Pancreas (tissue), 10 donors: ENCODE data around the gene IMMP2L. TPM values are rescaled to one million over a fixed set of nuclear protein-coding genes. Genes with fewer than 3 reads are reported as not detected.

Source experiments
- ATAC-seq, 4 donors: fragments of 200-7000 bp; cut with Tn5 transposase; one replicate each; pipeline versions ENCODE4 v1.8.0 to v1.9.1; 2020; ENCODE audit warnings: mild to moderate bottlenecking in 4 of 4, moderate library complexity in 4 of 4
- DNase-seq, 6 donors: peaks; one replicate each; pipeline ENCODE4 v3.0.0-alpha.2; 2020
- FAIRE-seq: peaks from 2 replicates; lab custom pipeline; 2012; peaks lifted over from hg19 to GRCh38; lab: Jason Lieb, UNC
- H3K27ac ChIP-seq, 4 donors: fragments of 200-600 bp; sonication (generic); 1 replicate in 3 of 4; 2 replicates in 1 of 4; pipeline versions ENCODE4 v1.5.0 to v1.8.0; 2020
- H3K27me3 ChIP-seq, 4 donors: fragments of 200-600 bp; one replicate each; pipeline ENCODE4 v1.8.0; 2021
- H3K36me3 ChIP-seq, 3 donors: fragments of 200-600 bp; sonication (generic) in 1 of 3; one replicate each; pipeline versions ENCODE4 v1.5.0 to v1.8.0; 2020 to 2021
- H3K4me1 ChIP-seq, 3 donors: fragments of 200-600 bp; one replicate each; pipeline ENCODE4 v1.8.0; 2021
- H3K4me3 ChIP-seq, 4 donors: fragments of 200-600 bp; sonication (generic) in 2 of 4; one replicate each; pipeline versions ENCODE4 v1.5.0 to v1.8.0; 2020 to 2021
- H3K9me3 ChIP-seq, 4 donors: fragments of 200-600 bp; one replicate each; pipeline ENCODE4 v1.8.0; 2021
- CTCF ChIP-seq, 4 donors: fragments of 200-600 bp; sonication (generic) in 3 of 4; IDR thresholded peaks; one replicate each; pipeline versions ENCODE4 v1.5.0 to v1.8.0; 2021; ENCODE audit warnings: antibody characterized with exemption in 4 of 4
- whole genome bisulfite sequencing, 2 donors: extraction: QIAGEN DNeasy Blood & Tissue Kit; methylation state at CpG; one replicate each; pipeline ENCODE4 v1.1.7; 2013; 5-methylcytosine and 5-hydroxymethylcytosine counted together
- intact Hi-C, 3 donors: fragments of 100-400 bp; cut with DNase I; formaldehyde crosslinking; loops; one replicate each; pipeline versions ENCODE4 v1.11.1 to v1.14.2; 2022
- polyA plus RNA-seq, 2 donors: library from polyadenylated mRNA; stranded (reverse); fragments of 200-250 nt; gene quantifications; one replicate each; pipeline ENCODE4 v1.2.3, GENCODE V29; 2013
- total RNA-seq, 6 donors: library from RNA; stranded (reverse); fragmentation: NEBNext Ultra II Directional in 4 of 6; extraction: Animal tissue kit (Norgen Biotek cat#: 25700) in 4 of 6; gene quantifications; one replicate each; pipeline versions ENCODE4 v1.2.1 to v1.2.4, GENCODE V29; 2021 to 2023
- donor health status: healthy with polysubstance abuse.
- donor health status: DM: no; HTN: no; CAD: no; lungs with moderate emphysema.
- donor health status: DM: no; HTN: no; CAD: no.
- donor health status: control.
- donor health status: control.
- donor health status: Bipolar disorder and iron deficiency.
- donor health status: DM: yes; HTN: yes; CAD: no.
- donor health status: DM: no; HTN: no; CAD: no.
- donor health status: DM: no; HTN: no; CAD: no.
- donor health status: DM: yes; HTN: yes; CAD: no.

IMMP2L gene
- total and polyA plus RNA-seq, 8 donors, result 7.3 to 30.0 (median 12.9) TPM

DNA sequence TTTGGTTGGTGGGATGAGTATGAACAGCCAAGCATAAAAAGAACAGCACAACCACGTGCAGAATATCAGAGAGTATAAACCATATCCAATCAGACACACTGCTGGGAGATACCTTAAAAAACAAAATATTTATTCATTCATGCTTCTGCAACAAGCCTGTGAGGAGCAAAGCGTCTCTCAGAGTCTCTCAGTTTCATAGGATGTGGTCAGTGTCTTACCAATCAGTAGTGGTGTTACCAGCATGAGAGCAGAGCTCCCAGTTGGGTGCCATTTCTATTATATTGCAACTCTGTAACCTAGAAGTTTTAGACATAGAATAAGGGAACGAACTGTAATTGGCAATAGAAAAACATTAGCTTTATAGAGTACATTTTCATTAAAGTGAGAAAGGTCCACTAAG, 917.2 kb downstream of the IMMP2L start:
- Histone ChIP-seq H3K36me3 (no peaks in the 10 kb centered on the region), H3K27ac (no peak overlapping the region), H3K4me3 (no peak overlapping the region), H3K9me3 (no peaks in the 10 kb centered on the region), H3K4me1 (no peaks in the 10 kb centered on the region), H3K27me3 (no peaks in the 10 kb centered on the region)
- 60 to 72% methylated on average over 3 of the region's 3 CpGs for WGBS, 2 donors
- ATAC-seq (no peak), FAIRE-seq (no peak), DNase-seq (no peak)
- intact Hi-C loops, result no loop called here
- no peak for TF ChIP-seq CTCF (IDR thresholded peaks at IDR 0.05)

DNA sequence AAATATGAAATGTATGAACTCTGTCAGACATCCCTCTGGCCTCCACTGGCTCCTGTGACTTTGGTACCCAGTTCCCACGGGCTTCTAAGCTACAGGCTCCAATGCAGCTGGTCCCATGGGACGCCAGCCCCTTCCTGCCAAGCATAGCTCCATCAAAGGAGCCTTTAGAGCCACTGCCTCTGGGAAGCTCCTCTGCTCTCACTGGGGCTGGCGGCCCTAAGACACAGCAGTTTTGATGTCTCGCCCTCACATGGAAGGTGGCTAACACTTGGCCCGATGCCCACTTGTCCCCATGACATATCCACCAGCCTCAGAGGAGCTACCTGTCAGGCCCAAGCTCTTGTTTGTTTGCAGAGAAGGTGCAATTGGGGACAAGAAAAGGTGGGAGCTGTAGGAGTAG, 925.0 kb downstream of the IMMP2L start:
- ATAC-seq, result no peak
- WGBS, 2 donors, result 70 to 80% methylated on average over 5 of the region's 5 CpGs
- H3K9me3 ChIP-seq, result no peaks in the 10 kb centered on the region
- no peak overlapping the region for H3K4me3 ChIP-seq
- no peaks in the 10 kb centered on the region for H3K27me3 ChIP-seq
- intact Hi-C loops, result no loop called here
- no peak for TF ChIP-seq CTCF (IDR thresholded peaks at IDR 0.05)
- peak in 1 of 6 donors; percentile 36 for DNase-seq
- no peak for FAIRE-seq
- no peaks in the 10 kb centered on the region for H3K4me1 ChIP-seq
- H3K36me3 ChIP-seq, result no peaks in the 10 kb centered on the region
- no peak overlapping the region for H3K27ac ChIP-seq

- no peak for DNase-seq
- TF ChIP-seq CTCF (IDR thresholded peaks at IDR 0.05), result no peak
- Histone ChIP-seq H3K27me3 (no peaks in the 10 kb centered on the region), H3K36me3 (no peaks in the 10 kb centered on the region), H3K9me3 (no peaks in the 10 kb centered on the region), H3K4me1 (no peaks in the 10 kb centered on the region), H3K27ac (no peak overlapping the region), H3K4me3 (no peak overlapping the region)
- no peak for FAIRE-seq
- no peak for ATAC-seq
- WGBS, 2 donors, result 58 to 69% methylated on average over 2 of the region's 2 CpGs
- intact Hi-C loops, result no loop called here
Measured at GRCh38 chr7:110633313-110633712, 929.0 kb downstream of the IMMP2L start.

- no peak for FAIRE-seq
- intact Hi-C loops, result no loop called here
- ATAC-seq, result no peak
- Histone ChIP-seq H3K27ac (no peak overlapping the region), H3K4me1 (no peaks in the 10 kb centered on the region), H3K36me3 (no peaks in the 10 kb centered on the region), H3K27me3 (no peaks in the 10 kb centered on the region), H3K4me3 (no peak overlapping the region), H3K9me3 (no peaks in the 10 kb centered on the region)
- whole genome bisulfite sequencing, 2 donors, result 66 to 81% methylated on average over 2 of the region's 2 CpGs
- no peak for DNase-seq
- TF ChIP-seq CTCF (IDR thresholded peaks at IDR 0.05), result no peak
Measured at GRCh38 chr7:110626414-110626813, 935.9 kb downstream of the IMMP2L start.

- H3K36me3 ChIP-seq, result no peaks in the 10 kb centered on the region
- no peaks in the 10 kb centered on the region for H3K9me3 ChIP-seq
- 85 to 94% methylated on average over 3 of the region's 3 CpGs for WGBS, 2 donors
- TF ChIP-seq CTCF (IDR thresholded peaks at IDR 0.05), result no peak
- no peak for DNase-seq
- no peak overlapping the region for H3K27ac ChIP-seq
- no peaks in the 10 kb centered on the region for H3K4me1 ChIP-seq
- ATAC-seq, result no peak
- no peak for FAIRE-seq
- H3K27me3 ChIP-seq, result no peaks in the 10 kb centered on the region
- intact Hi-C loops, result no loop called here
- no peak overlapping the region for H3K4me3 ChIP-seq
Measured at GRCh38 chr7:110625294-110625693, 937.0 kb downstream of the IMMP2L start.
